GM19452 (cell line): Measurements from ENCODE around the gene HES5.

Experiments
- ATAC-seq: cut with Tn5 transposase; IDR thresholded peaks from one replicate; pipeline ENCODE4 v1.9.1; 2021; ENCODE audit not compliant: unreplicated experiment

HES5 gene

DNA sequence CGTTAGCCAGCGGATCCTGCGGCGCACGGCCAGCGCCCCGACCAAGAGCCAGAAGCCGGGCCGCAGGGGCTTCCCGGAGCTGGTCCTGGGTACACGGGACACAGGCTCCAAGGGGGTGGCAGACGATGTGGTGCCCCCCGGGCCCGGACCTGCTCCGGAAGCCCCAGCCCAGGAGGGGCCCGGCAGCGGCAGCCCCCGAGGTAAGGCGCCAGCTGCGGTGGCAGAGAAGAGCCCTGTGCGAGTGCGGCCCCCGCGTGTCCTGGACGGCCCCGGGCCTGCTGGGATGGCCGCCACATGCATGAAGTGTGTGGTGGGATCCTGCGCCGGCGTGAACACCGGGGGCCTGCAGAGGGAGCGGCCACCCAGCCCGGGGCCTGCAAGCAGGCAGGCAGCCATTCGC, 27.9 kb downstream of the HES5 start:
- ATAC-seq = no peak

DNA sequence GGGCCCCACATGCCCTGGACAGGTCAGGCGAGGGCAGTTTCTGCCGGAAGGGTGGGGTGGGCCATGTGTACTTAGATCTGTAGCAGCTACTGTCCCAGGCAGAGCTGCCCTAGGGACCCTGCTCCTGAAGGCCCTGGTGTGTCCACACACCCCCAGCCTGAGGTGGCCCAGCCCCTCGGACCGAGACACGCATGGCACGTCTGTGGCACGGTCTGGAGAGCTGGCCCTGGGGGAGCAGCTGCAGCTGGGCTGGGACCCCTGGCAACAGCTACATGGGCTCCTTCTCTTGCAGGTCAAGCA, 28.3 kb downstream of the HES5 start:
- no peak for ATAC-seq

DNA sequence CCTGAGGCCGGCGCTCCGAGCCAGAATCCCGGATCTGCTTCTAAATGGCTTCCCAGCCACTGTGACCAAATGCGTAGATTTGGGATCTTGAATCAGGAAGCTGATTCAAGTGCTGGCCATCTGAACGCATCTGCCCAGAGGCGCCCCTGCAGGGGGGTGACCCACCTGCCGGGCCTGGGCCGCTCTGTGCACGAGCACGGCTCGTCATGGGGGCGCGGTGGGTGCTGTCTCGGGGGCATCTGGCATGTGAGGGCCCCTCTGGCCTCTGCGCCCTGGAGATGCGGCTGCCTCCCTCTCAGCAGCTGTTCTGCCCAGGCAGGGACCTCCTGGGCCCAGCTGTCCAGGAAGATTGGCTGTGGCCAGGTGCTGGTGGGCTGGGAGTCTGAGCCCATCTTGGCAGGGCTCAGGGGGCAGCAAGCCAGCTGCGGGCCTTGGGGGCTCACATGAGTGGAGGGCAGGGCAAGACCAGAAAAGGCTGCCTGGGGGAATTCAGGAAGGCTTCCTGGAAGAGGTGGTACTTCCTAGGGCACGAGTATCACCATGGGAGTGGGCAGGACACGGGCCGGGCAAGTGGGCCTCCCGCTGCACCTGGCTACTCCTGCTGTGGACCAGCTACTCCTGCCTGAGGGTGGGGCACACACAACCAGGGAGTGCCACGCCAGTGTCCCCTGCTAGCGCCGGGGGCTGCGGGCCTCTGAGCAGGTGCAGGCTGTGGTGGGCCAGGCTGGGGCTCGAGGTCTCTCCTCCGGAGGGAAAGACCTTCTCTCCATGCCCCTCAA, 28.8 kb downstream of the HES5 start:
- no peak for ATAC-seq

DNA sequence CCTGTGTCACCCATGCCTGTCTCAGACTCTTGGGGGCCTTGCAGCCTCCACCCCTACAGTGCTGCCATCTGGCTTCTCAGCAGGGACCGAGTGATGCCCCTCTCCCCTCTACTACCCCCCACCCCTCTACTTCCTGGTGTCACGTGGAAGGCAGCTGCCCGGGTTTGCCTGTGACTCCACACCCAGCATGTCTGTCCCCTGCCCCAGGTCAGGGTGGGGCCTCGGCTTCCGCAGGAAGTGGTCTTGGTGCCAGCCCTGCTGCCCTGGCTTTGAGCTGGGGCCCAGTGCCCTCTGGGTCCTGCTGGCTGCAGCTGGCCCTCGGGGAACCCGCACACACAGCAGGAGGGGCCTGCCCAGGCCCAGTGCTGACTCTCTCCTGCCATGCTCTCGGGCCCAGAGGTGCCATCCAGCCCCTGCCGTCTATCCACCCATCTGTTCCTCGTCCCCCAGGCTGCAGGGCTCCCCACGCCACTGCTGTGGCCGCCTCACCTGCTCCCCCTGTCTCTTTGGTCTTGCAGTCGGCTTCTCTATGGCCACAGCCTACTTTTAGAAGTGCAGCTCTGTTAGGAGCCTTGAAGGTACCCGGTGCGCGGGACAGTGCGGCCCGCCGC, 30.0 kb downstream of the HES5 start:
- ATAC-seq = no peak

DNA sequence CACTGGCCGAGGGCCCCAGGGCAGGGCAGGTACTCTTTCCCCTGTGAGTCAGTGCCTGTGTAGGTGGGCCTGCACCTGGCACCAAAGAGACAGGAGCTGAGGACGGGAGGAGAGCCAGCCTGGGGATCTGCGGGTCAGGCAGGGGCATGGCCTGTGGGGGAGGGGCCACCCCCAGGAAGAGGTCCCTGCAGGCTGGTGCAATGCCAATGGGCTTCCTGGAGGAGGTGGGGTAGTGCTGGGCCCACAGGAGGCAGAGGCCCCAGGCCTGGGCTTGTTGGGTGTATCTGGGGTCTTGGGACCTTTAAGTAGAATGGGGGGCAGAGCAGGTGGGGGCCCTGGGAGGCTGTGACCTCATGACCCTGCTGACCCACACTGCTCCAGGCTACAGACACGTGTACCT, 30.8 kb downstream of the HES5 start:
- ATAC-seq = no peak

DNA sequence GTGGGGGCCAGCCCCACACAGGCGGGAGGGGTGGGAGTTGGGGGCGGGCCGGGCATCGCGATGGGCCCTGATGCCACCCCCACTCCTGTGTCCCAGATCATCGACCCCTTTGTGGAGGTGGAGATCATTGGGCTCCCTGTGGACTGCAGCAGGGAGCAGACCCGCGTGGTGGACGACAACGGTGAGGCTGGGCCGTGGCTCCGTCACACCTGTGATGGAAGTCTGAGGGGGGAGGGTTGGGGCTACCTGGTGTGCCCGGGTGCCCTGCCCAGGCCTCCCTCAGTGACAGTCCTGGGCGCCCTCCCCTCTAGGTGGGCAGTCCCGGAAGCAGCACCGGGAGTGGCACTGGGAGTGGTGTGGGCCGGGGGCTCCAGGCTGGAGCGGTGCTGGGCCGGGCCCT, 31.4 kb downstream of the HES5 start:
- ATAC-seq = no peak

DNA sequence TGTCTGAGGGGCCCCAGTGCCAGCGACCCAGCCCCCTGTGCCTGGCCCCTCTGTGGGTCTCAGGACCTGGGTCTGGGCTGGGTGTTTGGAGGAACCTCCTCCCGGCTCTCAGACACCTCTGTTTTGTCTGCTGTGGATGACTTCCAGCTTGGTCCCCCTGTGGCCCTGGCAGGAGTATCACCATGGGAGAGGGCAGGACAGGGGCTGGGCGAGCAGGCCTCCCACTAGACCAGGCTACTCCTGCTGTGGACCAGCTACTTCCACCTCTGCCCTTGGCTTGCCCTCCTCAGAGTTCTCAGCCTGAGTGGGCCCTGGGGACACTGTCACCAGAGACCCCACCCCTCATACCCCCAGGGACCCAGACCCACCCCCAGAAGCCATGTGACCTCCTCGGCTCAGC, 32.2 kb downstream of the HES5 start:
- ATAC-seq = no peak

DNA sequence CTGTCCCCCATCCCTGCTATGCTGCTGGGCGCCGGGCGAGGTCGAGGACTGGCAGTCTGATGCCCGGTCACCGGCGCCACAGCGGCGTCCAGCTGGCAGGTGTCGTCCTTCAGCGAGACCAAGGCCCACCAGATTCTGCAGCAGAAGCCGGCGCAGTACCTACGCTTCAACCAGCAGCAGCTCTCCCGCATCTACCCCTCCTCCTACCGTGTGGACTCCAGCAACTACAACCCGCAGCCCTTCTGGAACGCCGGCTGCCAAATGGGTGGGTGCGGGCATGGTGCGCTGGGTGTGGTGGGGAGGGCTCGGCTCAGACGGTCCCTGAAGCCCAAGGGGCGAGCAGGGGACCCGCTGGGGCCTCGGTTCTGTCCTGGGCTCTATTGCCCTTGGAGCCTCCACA, 33.3 kb downstream of the HES5 start:
- ATAC-seq = no peak

DNA sequence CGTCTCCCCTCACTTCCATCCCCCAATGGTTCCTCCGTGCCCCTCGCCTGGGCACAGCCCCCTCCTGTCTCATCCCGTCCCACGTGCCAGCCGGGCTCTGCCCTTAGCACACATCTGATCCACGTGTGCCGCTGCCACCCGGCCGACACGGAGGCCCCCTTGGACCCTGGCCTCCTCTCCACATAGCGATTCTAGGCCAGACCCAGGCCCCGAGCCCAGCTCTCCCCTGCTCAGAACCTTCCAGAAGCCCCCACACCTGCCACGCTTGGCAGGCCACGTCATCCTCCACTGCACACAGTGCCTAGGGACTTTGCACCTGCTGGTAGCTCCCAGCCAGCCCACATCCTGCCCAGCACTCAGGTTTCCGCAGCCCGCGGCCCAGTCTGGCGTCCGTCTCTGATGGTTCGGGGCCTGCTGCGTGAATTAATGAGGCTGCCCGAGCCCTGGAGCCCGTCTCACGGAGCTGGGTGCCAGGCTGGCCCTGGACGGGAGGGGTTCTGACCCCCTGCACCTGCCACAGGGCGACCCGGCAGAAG, 33.9 kb downstream of the HES5 start:
- peak; percentile 51 for ATAC-seq

DNA sequence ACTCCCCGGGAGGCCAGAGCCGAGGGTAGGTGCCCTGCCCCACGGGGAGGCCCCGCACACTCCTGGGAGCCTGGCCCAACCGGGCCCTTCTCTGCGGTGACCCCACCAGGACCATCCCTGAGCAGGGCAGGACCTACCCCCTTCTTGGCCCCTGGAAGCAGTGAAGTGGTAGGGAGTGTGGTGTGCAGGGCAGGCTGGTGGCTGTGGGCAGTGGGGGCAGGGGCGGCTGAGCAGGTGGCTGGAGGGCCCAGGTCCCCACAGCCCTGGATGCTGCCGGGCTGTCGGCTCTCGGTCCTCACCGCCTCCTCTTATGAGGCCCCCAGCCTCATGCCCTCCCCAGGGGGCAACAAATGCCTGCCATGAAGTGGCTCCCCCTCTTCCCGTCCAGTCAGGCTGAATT, 34.5 kb downstream of the HES5 start:
- ATAC-seq = no peak

DNA sequence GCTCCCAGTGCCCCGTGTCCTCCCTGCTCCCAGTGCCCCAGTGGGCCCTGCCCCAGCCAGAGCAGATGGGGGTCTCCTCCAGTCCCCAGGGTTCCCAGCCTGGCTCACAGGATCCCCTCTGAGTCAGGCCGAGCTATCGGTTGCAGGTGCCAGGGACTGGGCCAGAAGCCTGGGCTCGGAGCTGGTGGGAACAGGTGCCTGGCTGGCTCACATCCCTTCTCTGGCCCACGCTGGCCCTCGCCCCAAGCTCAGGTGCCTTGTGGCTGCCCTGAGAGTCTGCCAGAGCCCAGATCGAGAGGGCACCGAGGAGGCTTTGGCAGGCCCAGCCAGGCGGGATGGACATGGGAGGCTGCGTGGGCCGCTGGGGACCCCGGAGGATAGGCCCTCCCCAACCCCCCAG, 35.0 kb downstream of the HES5 start:
- ATAC-seq = no peak

DNA sequence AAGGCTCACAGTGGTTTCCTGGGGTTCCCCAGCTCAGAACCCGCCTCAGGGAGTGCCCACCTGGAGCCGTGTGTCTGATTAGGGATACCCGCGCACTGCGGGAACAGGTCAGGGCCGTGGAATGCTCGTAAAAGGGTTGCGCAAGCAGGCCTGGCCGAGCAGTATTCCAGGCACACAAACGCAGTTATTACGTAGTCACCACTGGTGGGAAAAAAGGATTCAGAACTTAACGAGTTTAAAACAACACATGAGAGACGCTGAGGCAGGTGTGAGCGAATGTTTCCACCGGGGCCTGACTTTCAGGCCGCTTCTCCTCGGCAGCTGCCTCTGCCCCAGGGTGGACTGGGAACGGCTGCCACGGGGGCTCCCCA, 35.8 kb downstream of the HES5 start:
- ATAC-seq = no peak

DNA sequence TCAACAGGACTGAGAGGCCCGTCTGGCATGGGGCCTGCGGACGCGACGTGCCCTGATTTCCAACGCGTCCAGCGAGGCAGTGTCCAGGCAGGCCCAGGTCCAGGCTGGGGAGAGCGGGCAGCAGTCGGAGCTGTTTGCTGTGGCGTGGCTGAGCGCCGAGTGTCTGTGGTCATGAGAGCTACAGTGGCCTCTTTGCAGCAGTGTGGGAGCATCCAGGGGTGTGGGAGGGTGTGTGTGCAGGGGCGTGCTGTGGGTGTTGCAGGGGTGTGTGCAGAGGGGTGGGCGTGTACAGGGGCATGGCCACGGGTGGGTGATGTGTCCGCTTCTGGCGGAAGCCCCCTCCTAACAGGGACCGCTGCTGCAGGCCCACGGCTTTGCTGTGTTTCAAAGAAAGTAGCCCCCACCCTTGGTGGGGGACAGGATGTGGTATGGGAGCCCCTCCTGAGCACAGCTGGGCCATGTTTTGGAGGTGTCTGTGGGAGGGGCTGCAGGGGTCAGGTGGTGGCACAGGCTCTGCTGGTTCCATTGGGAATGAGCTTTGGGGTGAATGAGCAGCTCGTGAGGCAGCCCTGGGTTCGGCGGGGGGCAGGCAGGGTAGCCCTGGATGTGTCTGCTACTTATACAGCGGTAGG, 36.3 kb downstream of the HES5 start:
- ATAC-seq = no peak

DNA sequence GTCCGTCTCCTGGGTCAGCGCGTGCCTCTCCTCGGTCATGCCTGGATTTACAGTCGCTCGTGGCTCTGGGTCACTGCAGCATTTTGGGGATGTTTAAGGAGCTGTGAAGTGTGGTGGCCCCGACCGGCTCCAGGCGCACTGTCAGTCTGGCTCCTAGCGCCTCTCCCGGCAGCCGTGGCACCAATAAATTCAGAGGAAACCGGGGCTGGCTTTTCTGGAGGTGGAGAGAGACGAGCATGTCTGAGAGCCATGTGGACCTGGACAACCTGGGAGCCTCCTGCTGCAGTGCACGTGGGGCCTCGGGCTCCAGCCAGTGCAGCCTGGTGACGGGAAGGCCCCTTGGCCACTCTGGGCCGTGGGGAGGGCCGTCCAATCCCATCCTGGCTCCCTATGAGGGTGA, 36.8 kb downstream of the HES5 start:
- ATAC-seq = no peak

DNA sequence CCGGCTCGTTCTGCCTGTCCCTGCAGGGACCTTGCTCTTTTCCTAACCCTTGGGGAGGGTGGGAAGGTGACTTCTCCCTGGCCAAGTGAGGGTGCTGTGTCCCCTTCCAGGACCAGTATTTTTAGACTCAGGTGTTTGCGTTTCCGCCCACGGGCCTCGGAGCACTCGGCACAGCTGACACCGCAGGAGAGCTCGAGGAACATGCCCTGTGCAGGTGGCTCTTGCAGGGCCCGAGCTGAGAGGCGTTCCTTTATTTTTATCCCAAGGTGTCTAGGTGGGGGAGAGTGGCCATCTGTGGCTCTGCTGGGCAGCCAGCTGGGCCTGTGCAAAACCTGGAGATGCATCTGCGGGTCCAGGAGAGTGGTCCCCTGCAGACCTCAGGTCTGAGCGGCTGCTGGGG, 38.0 kb downstream of the HES5 start:
- no peak for ATAC-seq

DNA sequence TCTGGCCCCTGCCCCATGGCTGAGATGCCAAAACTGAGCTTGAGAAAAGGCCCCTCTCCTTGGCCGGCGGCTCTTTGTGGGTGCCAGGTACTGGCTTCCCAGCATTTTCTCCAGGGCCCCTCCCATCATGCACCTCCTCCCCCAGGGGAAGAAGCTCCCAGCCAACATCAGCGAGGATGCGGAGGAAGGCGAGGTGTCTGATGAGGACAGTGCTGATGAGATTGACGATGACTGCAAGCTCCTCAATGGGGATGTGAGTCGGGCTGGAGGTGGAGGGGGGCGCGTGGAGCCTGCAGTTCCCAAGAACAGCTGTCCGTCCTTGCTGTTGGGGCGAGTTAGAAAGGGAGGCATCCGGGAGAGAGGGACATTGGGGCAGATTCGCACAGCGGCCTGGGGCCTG, 40.4 kb downstream of the HES5 start:
- no peak for ATAC-seq

DNA sequence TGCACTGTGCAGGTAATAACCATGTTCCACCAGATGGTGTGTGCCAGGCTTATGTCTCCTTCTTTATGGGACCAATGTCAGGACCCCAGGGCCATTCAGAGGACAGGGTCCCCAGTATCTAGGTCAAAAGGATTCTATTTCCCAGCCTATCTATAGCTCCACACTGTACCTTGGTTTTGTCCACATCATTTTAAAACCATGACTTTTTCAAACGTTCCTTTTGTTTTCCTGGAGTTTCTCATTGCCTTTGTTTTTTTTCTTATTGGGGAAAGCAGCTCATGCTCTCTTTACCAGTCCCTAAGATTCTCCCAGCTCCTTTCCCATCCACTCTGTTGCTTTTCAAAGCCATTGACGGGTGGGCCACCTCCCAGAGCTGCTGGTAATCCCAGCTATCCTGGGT, 41.4 kb downstream of the HES5 start:
- ATAC-seq = no peak

DNA sequence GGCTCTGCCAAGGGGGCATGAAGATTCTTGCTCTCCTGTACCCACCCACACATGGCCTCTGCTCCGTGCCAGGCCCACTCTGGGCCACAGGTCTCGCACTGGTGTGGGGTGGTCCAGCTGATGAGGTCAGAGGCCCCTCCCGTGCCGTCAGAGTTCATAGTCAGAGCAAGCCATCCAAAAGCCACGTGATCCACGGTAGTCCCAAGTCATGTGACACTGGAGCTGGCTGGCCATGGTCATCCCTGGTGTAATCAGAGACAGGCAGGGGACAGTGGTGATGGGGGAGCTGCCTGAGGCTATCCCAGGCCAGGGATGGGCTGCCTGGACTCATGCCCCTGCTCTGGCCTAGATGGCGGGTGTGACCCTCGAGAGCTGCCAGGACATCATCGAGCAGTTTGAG, 43.5 kb downstream of the HES5 start:
- ATAC-seq = no peak

DNA sequence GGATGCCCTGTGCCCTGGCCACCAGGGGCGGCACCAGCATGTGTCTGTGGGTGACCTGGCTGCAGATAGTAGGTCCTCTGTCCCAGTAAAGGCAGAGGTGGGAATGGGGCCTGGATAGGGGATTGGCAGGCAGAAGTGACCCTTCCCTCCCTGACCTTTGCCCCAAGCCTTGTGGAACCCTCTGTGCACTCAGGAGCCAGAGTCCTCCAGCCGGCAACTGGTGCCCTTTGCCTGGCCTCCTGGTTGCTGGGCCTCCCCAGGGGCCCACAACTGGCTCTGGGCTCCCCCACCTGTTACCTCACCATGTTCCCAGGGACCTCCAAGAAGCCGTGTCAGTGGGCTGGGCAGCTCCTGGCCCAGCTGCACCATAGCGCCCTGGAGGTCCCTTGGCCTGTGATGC, 44.0 kb downstream of the HES5 start:
- no peak for ATAC-seq

DNA sequence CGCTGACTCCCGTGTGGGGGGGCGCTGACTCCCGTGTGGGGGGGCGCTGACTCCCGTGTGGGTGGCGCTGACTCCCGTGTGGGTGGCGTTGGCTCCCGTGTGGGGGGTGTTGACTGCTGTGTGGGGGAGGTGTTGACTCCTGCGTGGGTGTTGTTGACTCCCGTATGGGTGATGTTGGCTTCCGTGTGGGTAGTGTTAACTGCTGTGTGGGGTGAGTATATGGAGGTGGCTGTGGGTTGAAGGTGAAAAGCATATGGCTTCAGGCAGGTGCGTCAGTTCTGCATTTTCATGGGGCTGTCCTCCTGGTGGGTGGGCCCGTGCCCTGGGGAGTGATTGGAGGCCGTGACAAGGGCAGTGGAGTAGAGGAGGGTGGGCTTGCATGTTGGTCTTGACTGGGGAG, 46.1 kb downstream of the HES5 start:
- no peak for ATAC-seq

DNA sequence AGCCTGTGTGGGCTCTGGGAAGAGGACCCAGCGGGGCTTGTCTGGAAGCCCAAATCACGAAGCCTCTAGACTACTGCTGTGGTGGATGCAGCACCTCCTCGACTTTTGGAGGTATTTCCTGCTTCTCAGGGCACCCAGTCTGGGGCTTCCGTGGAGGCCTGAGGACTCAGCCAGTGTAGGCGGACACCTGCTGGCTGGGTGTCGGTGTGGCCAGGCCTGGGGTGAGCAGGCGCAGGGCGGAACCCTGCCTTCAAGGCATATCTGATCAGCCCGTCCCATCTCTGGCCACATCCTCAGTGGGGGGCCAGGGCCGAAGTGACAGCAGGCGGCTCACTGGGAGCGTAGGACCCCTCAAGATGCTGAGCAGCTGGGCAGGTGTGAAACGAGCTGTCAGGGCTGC, 47.0 kb downstream of the HES5 start:
- ATAC-seq = no peak

DNA sequence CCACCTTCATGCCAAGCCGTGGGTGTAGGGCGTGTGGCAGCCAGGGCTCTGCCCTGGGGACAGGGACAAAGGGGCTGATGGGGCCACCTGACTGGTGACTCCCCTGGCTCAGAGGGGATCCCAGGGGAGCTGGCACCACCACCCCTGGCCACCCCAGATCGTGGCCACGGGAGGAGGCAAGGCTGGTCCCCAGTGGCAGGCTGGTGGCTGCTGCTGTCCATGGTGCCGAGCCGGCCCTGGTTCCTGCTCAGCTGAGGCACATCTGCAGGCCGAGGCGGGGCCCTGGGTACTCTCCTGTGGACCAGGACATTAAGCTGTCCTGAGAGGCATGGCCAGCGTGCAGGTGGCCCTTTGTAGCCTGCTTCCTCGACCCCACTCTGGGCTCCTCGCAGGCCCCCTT, 47.5 kb downstream of the HES5 start:
- no peak for ATAC-seq

DNA sequence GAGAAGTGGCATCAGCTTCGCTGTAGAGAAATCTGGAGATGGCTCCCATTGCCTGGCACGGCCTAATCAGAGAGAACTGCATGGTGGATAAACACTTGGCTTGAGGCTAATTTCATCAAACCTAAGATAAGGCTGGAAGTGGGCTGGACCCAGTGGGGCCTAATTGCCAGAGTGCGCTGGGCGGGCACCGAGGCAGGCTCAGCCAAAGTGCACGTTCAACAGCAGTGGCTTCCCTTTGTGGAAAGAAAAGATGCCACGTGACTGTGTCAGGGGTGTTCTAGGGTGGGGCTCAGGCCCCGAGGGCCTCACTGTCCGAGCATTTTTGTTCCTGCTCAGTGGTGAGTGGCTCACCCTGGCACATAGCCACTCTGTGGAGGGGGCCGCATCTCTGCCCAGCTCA, 48.2 kb downstream of the HES5 start:
- no peak for ATAC-seq
